CD4-positive, alpha-beta memory T cell (primary cell): ENCODE results near the gene AGO1. TPM values are rescaled to one million over a fixed set of nuclear protein-coding genes. Genes with fewer than 3 reads are reported as not detected.

Source experiments
- CTCF ChIA-PET: fragments of 350-600 bp; sonication (Branson Sonifier 250); formaldehyde crosslinking; loops from one replicate; lab custom pipeline; 2021; ENCODE audit warnings: inconsistent platforms; ENCODE audit not compliant: partially characterized antibody; lab: Charles Lee
- POLR2A ChIA-PET: fragments of 350-600 bp; sonication (Branson Sonifier 250); formaldehyde crosslinking; loops from one replicate; lab custom pipeline; 2021; ENCODE audit not compliant: partially characterized antibody; lab: Charles Lee
- DNase-seq, 5 donors: peaks; one replicate each; pipeline versions ENCODE4 v3.0.0 to v3.0.0-alpha.2; 2020 to 2022; ENCODE audit warnings: mixed read lengths in 1 of 5
- H3K27ac ChIP-seq: one replicate; pipeline ENCODE4 v1.7.0; 2013; ENCODE audit warnings: low read depth, low read length
- H3K27me3 ChIP-seq: 2 replicates; pipeline ENCODE4 v1.7.0; 2013; ENCODE audit warnings: mild to moderate bottlenecking, low read length, moderate library complexity; ENCODE audit not compliant: insufficient read depth
- H3K36me3 ChIP-seq: 2 replicates; pipeline ENCODE4 v1.7.0; 2013; ENCODE audit warnings: mild to moderate bottlenecking, low read length, moderate library complexity; ENCODE audit not compliant: insufficient read depth
- H3K4me1 ChIP-seq: 2 replicates; pipeline ENCODE4 v1.7.0; 2013; ENCODE audit warnings: mild to moderate bottlenecking, low read length, moderate library complexity; ENCODE audit not compliant: insufficient read depth
- H3K4me3 ChIP-seq, 2 donors: one replicate each; pipeline ENCODE4 v1.7.0; 2013; ENCODE audit warnings: low read length in 2 of 2, mild to moderate bottlenecking in 1 of 2
- H3K9me3 ChIP-seq, 2 donors: one replicate each; pipeline ENCODE4 v1.7.0; 2013; ENCODE audit warnings: low read length in 2 of 2, control low read depth in 1 of 2; ENCODE audit not compliant: control insufficient read depth in 1 of 2
- H3K27ac Mint-ChIP-seq, 7 donors: one replicate each; pipeline ENCODE4 v1.8.0; 2020 to 2021; ENCODE audit warnings: mixed read lengths in 7 of 7, mild to moderate bottlenecking in 6 of 7, inconsistent platforms in 3 of 7, moderate library complexity in 3 of 7
- H3K27me3 Mint-ChIP-seq, 2 donors: one replicate each; pipeline ENCODE4 v1.8.0; 2020 to 2021; ENCODE audit warnings: mixed read lengths in 2 of 2
- H3K36me3 Mint-ChIP-seq, 2 donors: one replicate each; pipeline ENCODE4 v1.8.0; 2020 to 2021; ENCODE audit warnings: mixed read lengths in 2 of 2, inconsistent platforms in 1 of 2, mild to moderate bottlenecking in 1 of 2
- H3K4me1 Mint-ChIP-seq, 4 donors: one replicate each; pipeline ENCODE4 v1.8.0; 2020 to 2021; ENCODE audit warnings: mixed read lengths in 4 of 4, mild to moderate bottlenecking in 1 of 4
- H3K4me3 Mint-ChIP-seq, 8 donors: one replicate each; pipeline ENCODE4 v1.8.0; 2020 to 2021; ENCODE audit warnings: mixed read lengths in 8 of 8, mild to moderate bottlenecking in 7 of 8, moderate library complexity in 6 of 8, inconsistent platforms in 3 of 8
- H3K9me3 Mint-ChIP-seq, 8 donors: one replicate each; pipeline ENCODE4 v1.8.0; 2020 to 2021; ENCODE audit warnings: mixed read lengths in 8 of 8, mild to moderate bottlenecking in 5 of 8, inconsistent platforms in 3 of 8, moderate library complexity in 1 of 8
- intact Hi-C: fragments of 100-400 bp; cut with micrococcal nuclease; formaldehyde crosslinking; loops from one replicate; pipeline ENCODE4 v1.15.1; 2023
- polyA plus RNA-seq, 2 donors: library from polyadenylated mRNA; unstranded; fragments of 300-500 nt; fragmentation: Illumina TruSeq; gene quantifications; one replicate each; pipeline ENCODE4 v1.2.3, GENCODE V29; 2021
- total RNA-seq, 2 experiments: library from RNA; stranded (reverse); gene quantifications; one replicate each; pipeline ENCODE4 v1.2.3, GENCODE V29; 2021

The AGO1 gene
- total and polyA plus RNA-seq, 4 experiments from 2014 or later = 7.4 to 27.3 (median 17.8) TPM

GRCh38 chr1:35883635-35884101, 659 bp downstream of the AGO1 start:
- intact Hi-C loops = loop anchor here (1.0 to 10.0 kb wide), 2 partner anchors 48 to 401 kb away; partner anchors contain the start of gene AGO3
- Histone ChIP-seq H3K27ac (peak overlapping the region; percentile 77), H3K27me3 (no peaks in the 10 kb centered on the region), H3K36me3 (no peaks in the 10 kb centered on the region), H3K9me3 (no peaks in the 10 kb centered on the region), H3K4me3 (peak overlapping the region; percentile 73 to 89), H3K4me1 (peaks cover 40% of the 10 kb centered on the region)
- peaks cover 37 to 58% (median 46%) of the 10 kb centered on the region in 4 donors for H3K4me1 Mint-ChIP-seq
- peaks cover 1 to 3% of the 10 kb centered on the region in 2 donors for H3K27me3 Mint-ChIP-seq
- ChIA-PET CTCF (interaction anchor here (0.6 to 1.9 kb wide), 12 partner anchors 9 to 402 kb away, joined by 3 to 16 read pairs (median 4); partner anchors contain the start of gene CLSPN), POLR2A (interaction anchor here (1.0 to 1.8 kb wide), 3 partner anchors 14 to 115 kb away, joined by 3 to 11 read pairs (median 4); partner anchors contain the start of genes AGO3 and CLSPN)
- H3K4me3 Mint-ChIP-seq = peak overlapping the region; percentile 92 to 97 (median 94)
- H3K9me3 Mint-ChIP-seq = no peaks in the 10 kb centered on the region
- DNase-seq = peak; percentile 16 to 60 (median 26)
- peaks cover 3 to 6% of the 10 kb centered on the region in 2 donors for H3K36me3 Mint-ChIP-seq
- H3K27ac Mint-ChIP-seq = peak overlapping the region; percentile 57 to 92 (median 87)

- Histone ChIP-seq H3K4me3 (no peak overlapping the region), H3K4me1 (peaks cover 40% of the 10 kb centered on the region), H3K27me3 (no peaks in the 10 kb centered on the region), H3K27ac (no peak overlapping the region), H3K36me3 (no peaks in the 10 kb centered on the region), H3K9me3 (no peaks in the 10 kb centered on the region)
- CTCF ChIA-PET = no interaction called here
- Mint-ChIP-seq H3K27ac (peak overlapping the region in 4 of 7 donors; percentile 5 to 51 (median 36)), H3K27me3 (peaks cover 0 to 1% of the 10 kb centered on the region in 2 donors), H3K36me3 (peaks cover 5 to 10% of the 10 kb centered on the region in 2 donors), H3K4me1 (peaks cover 38 to 58% (median 47%) of the 10 kb centered on the region in 4 donors), H3K4me3 (peak overlapping the region; percentile 23 to 69 (median 58)), H3K9me3 (no peaks in the 10 kb centered on the region)
- POLR2A ChIA-PET = no interaction called here
- intact Hi-C loops = loop anchor here (10.0 kb wide), 1 partner anchor 400 kb away; no protein-coding TSS in a partner anchor
- DNase-seq = no peak
Measured at GRCh38 chr1:35884934-35885333, 1.9 kb downstream of the AGO1 start.

GRCh38 chr1:35885961-35886558, 3.1 kb downstream of the AGO1 start:
- CTCF ChIA-PET = no interaction called here
- Mint-ChIP-seq H3K4me1 (peaks cover 38 to 58% (median 47%) of the 10 kb centered on the region in 4 donors), H3K27me3 (peaks cover 0 to 1% of the 10 kb centered on the region in 2 donors), H3K9me3 (no peaks in the 10 kb centered on the region), H3K36me3 (peaks cover 15 to 19% of the 10 kb centered on the region in 2 donors), H3K27ac (peak overlapping the region in 6 of 7 donors; percentile 5 to 72 (median 50)), H3K4me3 (peak overlapping the region in 3 of 8 donors; percentile 3 to 62 (median 8))
- Histone ChIP-seq H3K9me3 (no peaks in the 10 kb centered on the region), H3K4me1 (peaks cover 40% of the 10 kb centered on the region), H3K36me3 (peaks cover 4% of the 10 kb centered on the region), H3K4me3 (no peak overlapping the region), H3K27ac (no peak overlapping the region), H3K27me3 (no peaks in the 10 kb centered on the region)
- no peak for DNase-seq
- intact Hi-C loops = loop anchor here (10.0 kb wide), 1 partner anchor 399 kb away; no protein-coding TSS in a partner anchor
- POLR2A ChIA-PET = no interaction called here

DNA sequence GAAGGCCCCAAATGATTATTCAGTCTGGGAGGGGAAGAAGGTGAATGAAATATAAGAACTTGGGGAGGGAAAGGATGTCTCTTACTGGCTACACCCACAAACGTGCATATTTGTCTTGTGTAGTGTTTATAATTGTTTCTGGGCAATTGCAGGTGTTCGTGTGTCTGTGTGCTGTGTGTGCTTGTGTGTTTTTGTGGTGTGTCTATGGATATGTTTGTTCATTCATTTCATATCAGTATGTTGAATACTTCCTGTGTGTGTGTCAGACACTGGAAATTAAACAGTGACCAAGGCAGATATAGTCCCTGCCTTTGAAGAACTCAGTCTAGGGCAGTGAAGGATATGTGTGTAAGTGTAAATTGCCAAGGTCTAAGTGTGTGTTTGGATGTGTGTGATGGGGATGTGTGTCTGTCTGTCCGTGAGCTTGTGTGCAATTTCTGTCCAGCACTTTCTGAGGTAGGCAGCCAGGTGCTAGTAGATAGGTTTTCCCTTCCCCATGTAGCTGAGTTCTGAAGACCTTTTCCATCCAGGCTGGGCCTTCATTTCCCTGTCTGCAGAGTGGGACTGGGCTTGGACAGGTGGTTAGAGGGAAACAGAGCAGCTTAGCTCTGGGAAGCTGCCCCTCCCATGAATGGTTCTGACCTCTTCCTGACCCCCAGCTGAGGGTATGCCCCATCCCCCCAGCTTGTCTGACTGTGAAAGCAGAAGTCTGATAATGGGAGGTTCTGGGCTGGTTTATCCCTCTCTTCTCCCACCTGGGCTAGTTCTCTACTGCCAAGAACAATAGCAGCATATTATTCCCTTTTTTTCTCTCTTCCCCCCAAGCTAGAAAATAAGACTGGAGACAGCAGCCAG, 3.8 kb downstream of the AGO1 start:
- ChIA-PET POLR2A (interaction anchor here (0.8 to 1.0 kb wide), 2 partner anchors 10 to 44 kb away, joined by 3 read pairs; partner anchors contain the start of gene AGO3), CTCF (no interaction called here)
- Mint-ChIP-seq H3K4me1 (peaks cover 37 to 55% (median 46%) of the 10 kb centered on the region in 4 donors), H3K4me3 (peak overlapping the region in 5 of 8 donors; percentile 3 to 61 (median 19)), H3K27me3 (peaks cover 0 to 1% of the 10 kb centered on the region in 2 donors), H3K9me3 (no peaks in the 10 kb centered on the region), H3K36me3 (peaks cover 17 to 21% of the 10 kb centered on the region in 2 donors), H3K27ac (peak overlapping the region; percentile 9 to 79 (median 64))
- intact Hi-C loops = loop anchor here (10.0 kb wide), 1 partner anchor 398 kb away; no protein-coding TSS in a partner anchor
- Histone ChIP-seq H3K4me1 (peaks cover 40% of the 10 kb centered on the region), H3K27ac (no peak overlapping the region), H3K36me3 (peaks cover 4% of the 10 kb centered on the region), H3K4me3 (no peak overlapping the region), H3K27me3 (no peaks in the 10 kb centered on the region), H3K9me3 (no peaks in the 10 kb centered on the region)
- no peak for DNase-seq

DNA sequence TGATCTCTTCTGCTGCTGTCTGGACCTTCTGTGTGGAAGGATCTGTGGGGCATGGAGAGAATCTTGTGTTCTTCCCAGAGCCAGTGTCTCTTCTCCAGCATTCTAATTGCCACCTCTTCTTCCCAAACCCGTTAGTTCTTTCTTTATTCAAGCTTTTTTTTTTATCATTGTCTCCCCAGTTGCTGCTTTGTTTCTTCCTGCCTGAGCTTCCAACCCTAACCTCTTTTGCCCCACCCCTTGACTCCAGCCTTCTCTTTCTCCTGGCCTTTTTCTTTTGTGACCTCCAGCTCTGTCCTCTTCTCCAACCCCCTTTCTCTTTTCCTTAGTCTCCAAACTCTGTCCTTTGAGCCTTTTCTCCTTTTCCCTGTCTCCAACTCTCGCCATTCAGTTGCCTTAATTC, 4.5 kb downstream of the AGO1 start:
- Mint-ChIP-seq H3K4me3 (peak overlapping the region in 4 of 8 donors; percentile 15 to 38 (median 23)), H3K36me3 (peaks cover 20 to 27% of the 10 kb centered on the region in 2 donors), H3K27ac (peak overlapping the region in 5 of 7 donors; percentile 14 to 76 (median 64)), H3K27me3 (no peaks in the 10 kb centered on the region), H3K4me1 (peaks cover 30 to 48% (median 40%) of the 10 kb centered on the region in 4 donors), H3K9me3 (no peaks in the 10 kb centered on the region)
- H3K4me3 ChIP-seq = no peak overlapping the region
- H3K27me3 ChIP-seq = no peaks in the 10 kb centered on the region
- H3K9me3 ChIP-seq = no peaks in the 10 kb centered on the region
- POLR2A ChIA-PET = interaction anchor here (0.8 to 1.0 kb wide), 2 partner anchors 9 to 43 kb away, joined by 3 read pairs; partner anchors contain the start of gene AGO3
- intact Hi-C loops = loop anchor here (10.0 kb wide), 1 partner anchor 397 kb away; no protein-coding TSS in a partner anchor
- H3K27ac ChIP-seq = no peak overlapping the region
- DNase-seq = no peak
- peaks cover 4% of the 10 kb centered on the region for H3K36me3 ChIP-seq
- H3K4me1 ChIP-seq = peaks cover 38% of the 10 kb centered on the region
- CTCF ChIA-PET = no interaction called here

- Mint-ChIP-seq H3K27me3 (no peaks in the 10 kb centered on the region), H3K27ac (peak overlapping the region in 1 of 7 donors; percentile 36), H3K4me1 (peaks cover 29 to 45% (median 37%) of the 10 kb centered on the region in 4 donors), H3K9me3 (no peaks in the 10 kb centered on the region), H3K36me3 (peaks cover 26 to 35% of the 10 kb centered on the region in 2 donors), H3K4me3 (no peak overlapping the region)
- CTCF ChIA-PET = no interaction called here
- Histone ChIP-seq H3K36me3 (peaks cover 8% of the 10 kb centered on the region), H3K4me3 (no peak overlapping the region), H3K4me1 (peaks cover 34% of the 10 kb centered on the region), H3K27ac (no peak overlapping the region), H3K27me3 (no peaks in the 10 kb centered on the region), H3K9me3 (no peaks in the 10 kb centered on the region)
- no peak for DNase-seq
- POLR2A ChIA-PET = no interaction called here
- intact Hi-C loops = loop anchor here (10.0 kb wide), 1 partner anchor 397 kb away; no protein-coding TSS in a partner anchor
Measured at GRCh38 chr1:35888255-35888654, 5.2 kb downstream of the AGO1 start.
